Dermis microvascular lymphatic vessel endothelial cell (primary cell): ENCODE results near the gene KIAA1958. TPM values are rescaled to one million over a fixed set of nuclear protein-coding genes. Genes with fewer than 3 reads are reported as not detected.
A peak's percentile ranks its signal among the peaks of the same experiment; 100 is the strongest.

Experiments used
- DNase-seq, 2 donors: peaks; one replicate each; pipeline versions ENCODE4 v3.0.0 to v3.0.0-alpha.2; 2010; ENCODE audit warnings: low read depth in 2 of 2
- total RNA-seq: library from RNA; depleted of rRNA; stranded (reverse); fragments of >200 nt; gene quantifications from 2 replicates; pipeline ENCODE4 v1.2.1, GENCODE V29; 2014

Gene KIAA1958
- total RNA-seq, 1 donor from 2014 or later: 1.0 TPM

- no peak for DNase-seq
These were observed 44.2 kb downstream of the KIAA1958 start for GRCh38 chr9:112530751-112531205.

- DNase-seq: no peak
These were observed 45.1 kb downstream of the KIAA1958 start for GRCh38 chr9:112531666-112532282.

- DNase-seq: no peak
These were observed 45.8 kb downstream of the KIAA1958 start for GRCh38 chr9:112532427-112532826.

GRCh38 chr9:112533660-112534059 is 47.0 kb downstream of the KIAA1958 start:
- DNase-seq: no peak

- peak; percentile 10 to 39 for DNase-seq
These were observed 48.7 kb downstream of the KIAA1958 start for GRCh38 chr9:112535301-112535700.

GRCh38 chr9:112535811-112536210 is 49.2 kb downstream of the KIAA1958 start:
- DNase-seq: peak; percentile 60 to 65

- peak in 1 of 2 donors; percentile 68 for DNase-seq
These were observed 50.9 kb downstream of the KIAA1958 start for GRCh38 chr9:112537561-112537960.

GRCh38 chr9:112540800-112541199 is 54.2 kb downstream of the KIAA1958 start:
- DNase-seq: no peak

- no peak for DNase-seq
These were observed 55.1 kb downstream of the KIAA1958 start for GRCh38 chr9:112541685-112542084.

- DNase-seq: no peak
These were observed 56.1 kb downstream of the KIAA1958 start for GRCh38 chr9:112542593-112543292.

GRCh38 chr9:112544477-112544876 is 57.9 kb downstream of the KIAA1958 start:
- DNase-seq: no peak

GRCh38 chr9:112545237-112545636 is 58.6 kb downstream of the KIAA1958 start:
- DNase-seq: no peak

GRCh38 chr9:112546149-112547012 is 59.8 kb downstream of the KIAA1958 start:
- DNase-seq: no peak

- no peak for DNase-seq
These were observed 61.4 kb downstream of the KIAA1958 start for GRCh38 chr9:112548051-112548440.

GRCh38 chr9:112548836-112549595 is 62.4 kb downstream of the KIAA1958 start:
- no peak for DNase-seq

- DNase-seq: no peak
These were observed 63.9 kb downstream of the KIAA1958 start for GRCh38 chr9:112550531-112550930.

- no peak for DNase-seq
These were observed 65.0 kb downstream of the KIAA1958 start for GRCh38 chr9:112551641-112552040.

GRCh38 chr9:112552229-112553056 is 65.8 kb downstream of the KIAA1958 start:
- DNase-seq: no peak

GRCh38 chr9:112553256-112553826 is 66.7 kb downstream of the KIAA1958 start:
- DNase-seq: no peak

- no peak for DNase-seq
These were observed 67.9 kb downstream of the KIAA1958 start for GRCh38 chr9:112554516-112554915.
